GM21528 (cell line): ENCODE measurements around the gene CDC16.

Source experiments
- ATAC-seq: cut with Tn5 transposase; IDR thresholded peaks from one replicate; pipeline ENCODE4 v1.9.1; 2021; ENCODE audit warnings: mild to moderate bottlenecking, moderate library complexity; ENCODE audit not compliant: unreplicated experiment, low FRiP score

Gene CDC16

GRCh38 chr13:114296448-114296847, 61.8 kb downstream of the CDC16 start:
- no peak for ATAC-seq

- no peak for ATAC-seq
Observed at GRCh38 chr13:114296902-114297301, 62.2 kb downstream of the CDC16 start.

- no peak for ATAC-seq
Observed at GRCh38 chr13:114298866-114299265, 64.2 kb downstream of the CDC16 start.

GRCh38 chr13:114299604-114300305, 65.1 kb downstream of the CDC16 start:
- no peak for ATAC-seq

GRCh38 chr13:114303700-114304327, 69.1 kb downstream of the CDC16 start:
- ATAC-seq, result no peak

GRCh38 chr13:114304346-114305034, 69.8 kb downstream of the CDC16 start:
- ATAC-seq, result no peak

- ATAC-seq, result no peak
Observed at GRCh38 chr13:114309086-114309485, 74.4 kb downstream of the CDC16 start.

GRCh38 chr13:114309806-114310410, 75.2 kb downstream of the CDC16 start:
- no peak for ATAC-seq

GRCh38 chr13:114310956-114311355, 76.3 kb downstream of the CDC16 start:
- ATAC-seq, result no peak

- no peak for ATAC-seq
Observed at GRCh38 chr13:114311387-114311786, 76.7 kb downstream of the CDC16 start.

GRCh38 chr13:114311908-114312307, 77.2 kb downstream of the CDC16 start:
- no peak for ATAC-seq

- ATAC-seq, result peak; percentile 29
Observed at GRCh38 chr13:114313061-114313860, 78.6 kb downstream of the CDC16 start.

GRCh38 chr13:114314074-114314912, 79.6 kb downstream of the CDC16 start, which contains the start of gene CHAMP1:
TSS of gene CHAMP1 (plus strand) at chr13:114314503. CDS start at chr13:114323843, 9,340 bp downstream.
- peak; percentile 76 for ATAC-seq

- no peak for ATAC-seq
Observed at GRCh38 chr13:114315074-114315785, 80.5 kb downstream of the CDC16 start.

- no peak for ATAC-seq
Observed at GRCh38 chr13:114318624-114319023, 83.9 kb downstream of the CDC16 start.

GRCh38 chr13:114319441-114319913, 84.8 kb downstream of the CDC16 start:
- ATAC-seq, result no peak

- ATAC-seq, result no peak
Observed at GRCh38 chr13:114320065-114320464, 85.4 kb downstream of the CDC16 start.

GRCh38 chr13:114321256-114321655, 86.6 kb downstream of the CDC16 start:
- ATAC-seq, result no peak
